ENCODE results near the gene PTX4. TPM values are rescaled to one million over a fixed set of nuclear protein-coding genes. Genes with fewer than 3 reads are reported as not detected.

Gene PTX4
- total RNA-seq, 1 experiment from 2014 or later, result not detected

DNA sequence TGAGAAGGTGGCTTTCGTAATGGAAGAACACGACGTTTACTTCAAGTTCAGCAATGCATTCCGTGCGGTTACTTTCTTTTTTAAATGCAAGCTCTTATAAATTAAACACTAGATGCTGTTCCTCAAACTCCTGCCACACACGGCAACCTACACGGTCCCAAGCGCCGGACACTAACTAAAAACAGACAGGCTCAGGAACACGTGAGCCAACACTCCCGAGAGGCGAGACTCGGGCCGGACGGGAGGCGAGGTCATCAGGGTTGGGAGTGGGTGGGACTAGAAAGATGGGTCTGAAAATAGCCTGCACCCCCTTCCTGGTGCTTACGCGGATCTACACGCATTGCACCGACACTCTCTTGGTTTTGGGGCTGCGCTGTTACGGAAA, 20.3 kb downstream of the PTX4 start:
- no TSS peak for BruUV-seq (replicated peaks)
- H3K4me1 ChIP-seq, result 0 out of 2 replicates have a peak, but pooled peaks cover under 1% of the 10 kb centered on the region
- H3K4me3 ChIP-seq (ENCODE audit: low read depth, low read length), result no peak overlapping the region
- ChIA-PET CTCF (no interaction called here), POLR2A (no interaction called here)
- no peak overlapping the region for H3K27ac Mint-ChIP-seq (ENCODE audit: unreplicated experiment)
- H3K36me3 Mint-ChIP-seq (ENCODE audit: insufficient read depth, unreplicated experiment), result peaks cover 6% of the 10 kb centered on the region
- intact Hi-C loops (cut with micrococcal nuclease; ENCODE audit: unreplicated experiment), result no loop called here
- H3K9me3 Mint-ChIP-seq (ENCODE audit: unreplicated experiment), result no peaks in the 10 kb centered on the region
- H3K27me3 ChIP-seq (replicated peaks; ENCODE audit: control insufficient read depth, insufficient read depth, low read length), result no peaks in the 10 kb centered on the region
- H3K36me3 ChIP-seq (ENCODE audit: control insufficient read depth, insufficient read depth, low read length), result no peaks in the 10 kb centered on the region; the same call in 1 of the 2 replicates
- H3K4me3 Mint-ChIP-seq (ENCODE audit: unreplicated experiment), result no peak overlapping the region
- no peaks in the 10 kb centered on the region for H3K27me3 Mint-ChIP-seq (ENCODE audit: insufficient read depth, unreplicated experiment)
- H3K9me3 ChIP-seq, result no peaks in the 10 kb centered on the region
- DNase-seq, result no peak
- H3K4me1 Mint-ChIP-seq (ENCODE audit: low read depth, unreplicated experiment), result no peaks in the 10 kb centered on the region
- TF ChIP-seq, protein P1, sequence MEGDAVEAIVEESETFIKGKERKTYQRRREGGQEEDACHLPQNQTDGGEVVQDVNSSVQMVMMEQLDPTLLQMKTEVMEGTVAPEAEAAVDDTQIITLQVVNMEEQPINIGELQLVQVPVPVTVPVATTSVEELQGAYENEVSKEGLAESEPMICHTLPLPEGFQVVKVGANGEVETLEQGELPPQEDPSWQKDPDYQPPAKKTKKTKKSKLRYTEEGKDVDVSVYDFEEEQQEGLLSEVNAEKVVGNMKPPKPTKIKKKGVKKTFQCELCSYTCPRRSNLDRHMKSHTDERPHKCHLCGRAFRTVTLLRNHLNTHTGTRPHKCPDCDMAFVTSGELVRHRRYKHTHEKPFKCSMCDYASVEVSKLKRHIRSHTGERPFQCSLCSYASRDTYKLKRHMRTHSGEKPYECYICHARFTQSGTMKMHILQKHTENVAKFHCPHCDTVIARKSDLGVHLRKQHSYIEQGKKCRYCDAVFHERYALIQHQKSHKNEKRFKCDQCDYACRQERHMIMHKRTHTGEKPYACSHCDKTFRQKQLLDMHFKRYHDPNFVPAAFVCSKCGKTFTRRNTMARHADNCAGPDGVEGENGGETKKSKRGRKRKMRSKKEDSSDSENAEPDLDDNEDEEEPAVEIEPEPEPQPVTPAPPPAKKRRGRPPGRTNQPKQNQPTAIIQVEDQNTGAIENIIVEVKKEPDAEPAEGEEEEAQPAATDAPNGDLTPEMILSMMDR (IDR thresholded peaks at IDR 0.05; ENCODE audit: insufficient read depth in 1 of 2, low read depth in 1 of 2, low read length in 1 of 2, severe bottlenecking in 1 of 2, unreplicated experiment in 1 of 2), result no peak

DNA sequence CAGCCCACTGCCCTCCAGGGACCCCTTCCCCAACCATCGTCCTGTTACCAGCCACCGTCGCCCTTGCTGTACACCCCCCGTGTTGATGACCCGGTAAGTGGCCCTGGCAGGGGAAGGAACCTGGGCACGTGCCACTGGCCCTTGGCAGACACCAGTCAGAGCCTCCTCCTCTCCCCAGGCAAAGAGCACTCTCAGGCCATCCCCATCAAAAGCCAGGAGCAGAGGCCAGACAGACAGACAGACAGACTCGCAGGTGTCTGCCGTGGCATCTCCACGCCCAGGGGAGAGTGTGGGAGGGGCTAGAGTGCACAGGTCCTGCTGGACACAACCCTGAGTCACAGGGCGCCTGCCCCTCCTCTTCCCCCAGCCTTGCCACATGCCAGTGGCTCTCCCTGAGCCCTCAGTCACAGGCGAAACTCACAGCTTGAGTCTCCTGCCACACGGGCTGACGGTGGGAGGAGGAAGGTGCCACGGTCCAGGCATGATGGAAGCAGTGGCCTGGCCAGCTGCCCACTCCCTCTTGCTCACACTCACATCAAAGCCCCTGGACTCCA, 21.7 kb downstream of the PTX4 start:
- BruUV-seq (replicated peaks), result no TSS peak
- H3K36me3 Mint-ChIP-seq (ENCODE audit: insufficient read depth, unreplicated experiment), result peaks cover 11% of the 10 kb centered on the region
- Histone ChIP-seq H3K27me3 (replicated peaks; ENCODE audit: control insufficient read depth, insufficient read depth, low read length) (no peaks in the 10 kb centered on the region), H3K36me3 (ENCODE audit: control insufficient read depth, insufficient read depth, low read length) (no peaks in the 10 kb centered on the region; the same call in 1 of the 2 replicates), H3K9me3 (no peaks in the 10 kb centered on the region), H3K4me1 (no peaks in the 10 kb centered on the region), H3K4me3 (ENCODE audit: low read depth, low read length) (no peak overlapping the region)
- no peaks in the 10 kb centered on the region for H3K27me3 Mint-ChIP-seq (ENCODE audit: insufficient read depth, unreplicated experiment)
- TF ChIP-seq, protein P1 (IDR thresholded peaks at IDR 0.05; ENCODE audit: insufficient read depth in 1 of 2, low read depth in 1 of 2, low read length in 1 of 2, severe bottlenecking in 1 of 2, unreplicated experiment in 1 of 2), result no peak
- no peaks in the 10 kb centered on the region for H3K4me1 Mint-ChIP-seq (ENCODE audit: low read depth, unreplicated experiment)
- no peaks in the 10 kb centered on the region for H3K9me3 Mint-ChIP-seq (ENCODE audit: unreplicated experiment)
- ChIA-PET POLR2A (no interaction called here), CTCF (no interaction called here)
- no peak for DNase-seq
- intact Hi-C loops (cut with micrococcal nuclease; ENCODE audit: unreplicated experiment), result no loop called here
- no peak overlapping the region for H3K27ac Mint-ChIP-seq (ENCODE audit: unreplicated experiment)
- H3K4me3 Mint-ChIP-seq (ENCODE audit: unreplicated experiment), result no peak overlapping the region

DNA sequence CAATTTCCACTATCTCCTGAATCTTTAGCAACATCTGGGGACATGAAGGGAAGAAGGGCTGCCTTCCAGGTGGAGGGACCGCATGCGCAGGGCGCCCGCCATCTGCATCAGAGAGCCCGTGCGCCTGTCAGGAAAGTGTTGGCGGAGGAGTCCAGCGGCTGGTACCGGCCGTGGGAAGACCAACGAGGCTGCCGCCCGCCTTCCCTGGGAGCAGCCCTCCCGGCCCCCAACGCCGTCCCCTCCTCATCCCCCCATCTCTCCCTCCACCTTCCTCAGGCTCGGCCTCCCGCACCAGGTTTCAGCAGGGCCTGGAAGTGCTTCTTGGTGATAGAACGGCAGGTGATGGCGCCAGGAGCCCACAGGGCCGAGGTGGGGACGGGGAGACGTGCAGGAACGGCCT, 22.7 kb downstream of the PTX4 start:
- no peaks in the 10 kb centered on the region for H3K27me3 Mint-ChIP-seq (ENCODE audit: insufficient read depth, unreplicated experiment)
- no peak for DNase-seq
- H3K36me3 Mint-ChIP-seq (ENCODE audit: insufficient read depth, unreplicated experiment), result peaks cover 6% of the 10 kb centered on the region
- H3K27ac Mint-ChIP-seq (ENCODE audit: unreplicated experiment), result no peak overlapping the region
- CTCF ChIA-PET, result no interaction called here
- no peaks in the 10 kb centered on the region; the same call in 1 of the 2 replicates for H3K36me3 ChIP-seq (ENCODE audit: control insufficient read depth, insufficient read depth, low read length)
- H3K27me3 ChIP-seq (replicated peaks; ENCODE audit: control insufficient read depth, insufficient read depth, low read length), result no peaks in the 10 kb centered on the region
- H3K9me3 ChIP-seq, result no peaks in the 10 kb centered on the region
- POLR2A ChIA-PET, result no interaction called here
- intact Hi-C loops (cut with micrococcal nuclease; ENCODE audit: unreplicated experiment), result no loop called here
- no peak overlapping the region for H3K4me3 ChIP-seq (ENCODE audit: low read depth, low read length)
- TF ChIP-seq, protein P1 (IDR thresholded peaks at IDR 0.05; ENCODE audit: insufficient read depth in 1 of 2, low read depth in 1 of 2, low read length in 1 of 2, severe bottlenecking in 1 of 2, unreplicated experiment in 1 of 2), result no peak
- no peaks in the 10 kb centered on the region for H3K9me3 Mint-ChIP-seq (ENCODE audit: unreplicated experiment)
- H3K4me3 Mint-ChIP-seq (ENCODE audit: unreplicated experiment), result no peak overlapping the region
- no peaks in the 10 kb centered on the region for H3K4me1 Mint-ChIP-seq (ENCODE audit: low read depth, unreplicated experiment)
- H3K4me1 ChIP-seq, result no peaks in the 10 kb centered on the region
- no TSS peak for BruUV-seq (replicated peaks)
